Stimulated activated CD4-positive, alpha-beta T cell treated with anti-CD3 and anti-CD28 coated beads, Interleukin-12 subunit alpha, Interleukin-12 subunit beta, amount 100 ng/mL, for 48 hours (primary cell): ENCODE data around the gene ZFC3H1.
"Not testable (repeated sequence)": the region's sequence is repeated elsewhere in the genome, so short reads cannot be mapped to it uniquely, and the experiment has no call there.

ENCODE experiments used
- DNase-seq, 3 donors: peaks; one replicate each; pipeline ENCODE4 v3.0.0-alpha.2; 2020; ENCODE audit warnings: low read depth in 2 of 3, low spot score in 1 of 3

Gene ZFC3H1

GRCh38 chr12:71663561-71664410 is at the start of gene ZFC3H1, which contains the start of gene THAP2:
TSS of gene ZFC3H1 (minus strand) at chr12:71663848. CDS start at chr12:71663610, 238 bp downstream.
TSS of gene THAP2 (plus strand) at chr12:71664301. CDS start at chr12:71664510, 209 bp downstream.
- DNase-seq: peak; percentile 80 to 86 (median 84)

- DNase-seq: no peak
Observed at GRCh38 chr12:71710276-71711125, 46.9 kb upstream of the ZFC3H1 start.

DNA sequence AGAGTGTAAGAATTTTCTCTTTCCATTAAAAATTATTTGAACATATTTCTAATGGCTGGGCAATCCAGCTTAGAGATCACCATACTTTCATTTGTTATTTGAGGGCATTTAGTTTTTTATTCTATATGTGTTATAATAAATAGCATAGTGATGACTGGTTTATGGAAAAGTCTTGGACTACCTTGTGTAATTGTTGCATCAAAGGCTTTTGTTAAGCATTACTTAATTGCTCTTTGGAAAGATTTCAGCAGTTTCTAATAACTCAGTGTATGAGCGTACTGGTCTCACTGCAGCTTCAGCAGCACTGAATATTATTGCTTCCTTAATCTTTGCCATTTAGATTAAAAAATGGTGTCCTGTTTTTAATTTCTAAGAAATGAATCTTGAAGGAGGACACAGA is 45.0 kb upstream of the ZFC3H1 start:
- DNase-seq: no peak

DNA sequence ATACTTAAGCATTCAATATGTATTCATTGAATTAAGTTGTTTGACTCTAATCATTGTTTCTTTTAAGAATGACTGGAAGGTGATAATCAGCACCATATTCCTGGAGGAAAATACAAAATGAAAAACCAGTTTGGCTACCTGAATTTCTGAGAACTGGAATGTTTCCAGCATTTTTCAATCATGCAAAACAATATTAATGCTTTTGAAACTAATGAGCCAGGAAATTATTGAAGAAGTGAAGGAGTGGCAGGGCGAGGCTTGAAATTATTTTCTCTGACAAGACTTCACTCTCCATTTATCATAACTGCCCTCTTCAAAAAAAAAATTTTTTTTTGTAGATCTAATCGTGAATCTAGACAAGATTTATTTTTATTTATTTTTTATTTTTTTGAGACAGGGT is 41.3 kb upstream of the ZFC3H1 start:
- DNase-seq: no peak

- no peak for DNase-seq
Observed at GRCh38 chr12:71703206-71703605, 39.6 kb upstream of the ZFC3H1 start.

GRCh38 chr12:71702590-71702989 is 38.9 kb upstream of the ZFC3H1 start:
- DNase-seq: no peak

DNA sequence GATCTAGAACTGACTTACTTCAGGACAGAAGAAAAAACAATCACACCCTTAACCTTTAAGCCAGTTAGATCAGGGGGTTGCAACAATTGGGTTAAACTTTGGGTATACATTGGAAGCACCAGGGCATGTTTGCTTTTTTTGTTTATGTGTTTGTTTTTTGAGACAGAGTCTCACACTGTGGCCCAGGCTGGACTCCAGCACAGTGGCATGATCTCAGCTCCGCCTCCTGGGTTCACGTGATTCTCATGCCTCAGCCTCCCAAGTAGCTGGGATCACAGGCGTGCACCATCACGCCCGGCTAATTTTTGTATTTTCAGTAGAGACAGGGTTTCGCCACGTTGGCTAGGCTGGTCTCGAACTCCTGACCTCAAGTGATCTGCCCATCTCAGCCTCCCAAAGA is 38.5 kb upstream of the ZFC3H1 start:
- DNase-seq: not testable (repeated sequence)

DNA sequence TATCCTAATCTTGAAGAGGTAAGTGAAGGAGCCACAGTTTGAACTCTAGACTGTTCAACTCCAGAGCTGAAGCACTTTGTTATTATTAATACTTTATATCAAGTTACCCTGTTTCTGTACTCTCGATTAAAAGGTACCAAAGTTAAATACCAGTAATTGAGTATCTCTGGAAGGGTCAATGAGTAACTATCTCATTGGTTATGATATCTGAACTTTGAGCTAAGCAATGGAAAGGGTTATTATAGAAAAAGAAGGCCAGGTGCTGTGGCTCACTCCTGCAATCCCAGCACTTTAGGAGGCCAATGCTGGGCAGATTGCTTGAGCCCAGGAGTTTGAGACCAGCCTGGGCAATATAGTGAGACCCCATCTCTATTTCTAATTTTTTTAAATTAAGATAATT is 32.1 kb upstream of the ZFC3H1 start:
- no peak for DNase-seq

DNA sequence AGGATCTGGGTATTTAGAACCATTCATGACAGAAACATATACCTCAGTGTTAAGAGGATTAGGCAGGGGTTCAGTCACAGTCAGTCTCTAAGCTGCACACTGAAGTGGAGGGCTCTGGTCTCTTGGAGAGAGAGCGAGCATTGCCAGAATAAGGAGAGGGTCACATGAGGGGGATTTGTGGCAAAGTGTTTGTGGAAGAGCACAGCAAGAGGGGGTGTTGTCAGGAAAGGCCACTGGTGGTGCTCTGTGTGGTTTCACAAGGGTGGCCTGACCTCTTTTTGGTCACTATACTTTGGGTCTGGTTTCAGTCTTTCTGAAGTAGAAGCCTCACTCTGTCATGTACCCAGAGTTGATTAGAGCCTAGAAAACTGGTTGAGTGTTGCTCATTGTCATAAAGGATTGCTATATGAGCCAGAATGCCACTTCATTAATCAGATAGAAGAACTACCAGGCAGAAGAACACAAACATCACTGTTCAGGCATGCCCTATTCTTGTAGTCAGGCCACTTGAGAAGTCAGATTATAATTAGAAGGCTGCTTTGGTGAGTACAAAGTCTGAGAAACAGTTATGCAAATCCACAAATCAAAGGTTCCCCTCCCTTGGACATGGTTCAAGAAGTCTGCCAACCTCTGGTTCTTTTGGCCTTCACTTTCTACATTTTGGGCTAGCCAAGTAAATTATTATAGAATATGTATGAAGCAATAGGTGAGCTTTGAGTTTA is 30.6 kb upstream of the ZFC3H1 start:
- DNase-seq: no peak

DNA sequence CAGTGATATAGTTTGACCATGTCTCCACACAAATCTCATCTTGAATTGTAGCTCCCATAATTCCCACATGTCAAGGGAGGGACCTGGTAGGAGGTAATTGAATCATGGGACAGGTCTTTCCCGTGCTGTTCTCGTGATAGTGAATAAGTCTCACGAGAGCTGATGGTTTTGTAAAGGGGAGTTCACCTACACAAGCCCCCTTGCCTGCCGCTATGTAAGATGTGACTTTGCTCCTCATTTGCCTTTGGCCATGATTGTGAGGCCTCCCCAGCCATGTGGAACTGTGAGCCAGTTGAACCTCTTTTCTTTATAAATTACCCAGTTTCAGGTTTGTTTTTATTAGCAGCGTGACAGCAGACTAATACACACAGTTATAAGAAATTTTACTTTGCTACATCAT is 30.0 kb upstream of the ZFC3H1 start:
- DNase-seq: not testable (repeated sequence)

GRCh38 chr12:71693126-71693525 is 29.5 kb upstream of the ZFC3H1 start:
- DNase-seq: no peak

GRCh38 chr12:71691504-71692129 is 28.0 kb upstream of the ZFC3H1 start:
- no peak for DNase-seq

- DNase-seq: no peak
Observed at GRCh38 chr12:71688961-71689570, 25.4 kb upstream of the ZFC3H1 start.

DNA sequence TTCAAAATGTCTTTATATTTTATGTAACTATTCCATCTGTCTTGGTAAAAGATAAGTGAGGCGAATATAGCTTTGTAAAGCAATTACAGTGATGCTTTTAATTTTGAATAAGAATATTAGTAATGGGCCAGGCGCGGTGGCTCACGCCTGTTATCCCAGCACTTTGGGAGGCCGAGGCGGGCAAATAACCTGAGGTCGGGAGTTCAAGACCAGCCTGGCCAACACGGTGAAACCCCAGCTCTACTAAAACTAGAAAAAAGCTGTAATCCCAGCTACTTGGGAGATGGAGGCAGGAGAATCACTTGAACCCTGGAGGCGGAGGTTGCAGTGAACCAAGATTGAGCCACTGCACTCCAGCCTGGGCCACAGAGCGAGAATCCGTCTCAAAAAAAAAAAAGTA is 23.5 kb upstream of the ZFC3H1 start:
- DNase-seq: not testable (repeated sequence)

DNA sequence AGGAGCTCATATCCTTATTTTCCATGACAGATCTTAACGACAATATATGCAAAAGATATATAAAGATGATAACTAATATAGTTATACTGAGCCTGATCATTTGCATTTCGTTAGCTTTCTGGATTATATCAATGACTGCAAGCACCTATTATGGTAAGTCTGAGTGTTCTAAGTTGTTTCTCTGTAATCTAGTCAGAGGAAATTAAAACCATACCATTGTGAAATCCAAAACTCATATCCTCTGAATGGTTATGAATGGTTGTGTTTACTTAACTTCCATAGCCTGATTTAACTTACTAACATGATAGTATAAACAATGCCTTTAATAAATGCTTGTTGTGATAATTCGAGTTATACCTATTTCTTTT is 23.0 kb upstream of the ZFC3H1 start:
- no peak for DNase-seq

- peak; percentile 59 to 74 (median 63) for DNase-seq
Observed at GRCh38 chr12:71685914-71686657, 22.4 kb upstream of the ZFC3H1 start, which contains the start of gene TMEM19. TSS of gene TMEM19 (plus strand) at chr12:71686082. CDS start at chr12:71686681, 599 bp downstream.

- no peak for DNase-seq
Observed at GRCh38 chr12:71685312-71685906, 21.8 kb upstream of the ZFC3H1 start.

GRCh38 chr12:71684081-71684480 is 20.4 kb upstream of the ZFC3H1 start:
- DNase-seq: no peak

DNA sequence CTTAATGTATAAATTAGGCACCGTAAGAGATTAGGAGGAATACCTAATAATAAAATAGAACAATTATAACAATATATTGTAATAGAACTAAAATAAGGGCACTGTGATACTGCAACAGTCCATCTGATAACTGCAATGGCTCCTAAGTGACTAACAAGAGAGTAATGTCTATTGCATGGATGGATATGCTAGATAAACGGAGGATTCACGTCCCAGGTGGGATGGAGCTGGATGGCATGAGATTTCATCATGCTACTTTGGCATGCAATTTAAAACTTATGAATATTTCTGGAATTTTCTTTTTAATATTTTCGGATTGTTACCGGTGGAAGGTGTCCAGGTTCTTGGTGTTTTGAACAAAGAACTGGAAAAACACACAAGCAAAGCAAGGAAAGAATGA is 20.0 kb upstream of the ZFC3H1 start:
- no peak for DNase-seq
